Left ventricle myocardium inferior (tissue), 1 donor: ENCODE data around the gene SURF2. TPM values are rescaled to one million over a fixed set of nuclear protein-coding genes. Genes with fewer than 3 reads are reported as not detected.

ENCODE experiments used
- DNase-seq: peaks from one replicate; pipeline ENCODE4 v3.0.0-alpha.2; 2020
- H3K27ac ChIP-seq: fragments of 200-600 bp; replicated peaks from 2 replicates; pipeline ENCODE4 v1.8.0; 2021
- H3K27me3 ChIP-seq: fragments of 200-600 bp; 2 replicates; pipeline ENCODE4 v1.8.0; 2021; ENCODE audit warnings: low read depth
- H3K36me3 ChIP-seq: fragments of 200-600 bp; 2 replicates; pipeline ENCODE4 v1.8.0; 2021
- H3K4me1 ChIP-seq: fragments of 200-600 bp; 2 replicates; pipeline ENCODE4 v1.8.0; 2021
- H3K4me3 ChIP-seq: fragments of 200-600 bp; 2 replicates; pipeline ENCODE4 v1.8.0; 2021; ENCODE audit warnings: mild to moderate bottlenecking, moderate library complexity
- H3K9me3 ChIP-seq: fragments of 200-600 bp; replicated peaks from 2 replicates; pipeline ENCODE4 v1.8.0; 2021
- CTCF ChIP-seq: fragments of 200-600 bp; IDR thresholded peaks from 2 replicates; pipeline ENCODE4 v1.8.0; 2021; ENCODE audit warnings: antibody characterized with exemption, mild to moderate bottlenecking, borderline replicate concordance
- intact Hi-C: fragments of 100-400 bp; cut with micrococcal nuclease; formaldehyde crosslinking; loops from one replicate; pipeline ENCODE4 v1.11.0; 2022
- total RNA-seq: library from RNA; stranded (reverse); fragmentation: NEBNext Ultra II Directional; extraction: Animal tissue kit (Norgen Biotek cat#: 25700); gene quantifications from one replicate; pipeline ENCODE4 v1.2.1, GENCODE V29; 2021
- donor health status: DM: no; HTN: yes; CAD: no; lungs with severe emphysema.

The SURF2 gene
- total RNA-seq, 1 donor from 2014 or later = 17.4 TPM

GRCh38 chr9:133405508-133406438, 49.4 kb downstream of the SURF2 start:
- Histone ChIP-seq H3K4me1 (peaks cover 13% of the 10 kb centered on the region), H3K4me3 (no peak overlapping the region), H3K9me3 (no peaks in the 10 kb centered on the region), H3K27me3 (no peaks in the 10 kb centered on the region), H3K27ac (peak overlapping the region; percentile 12), H3K36me3 (peaks cover 57% of the 10 kb centered on the region)
- intact Hi-C loops = loop anchor here (5.0 kb wide), 1 partner anchor 82 kb away; no protein-coding TSS in a partner anchor
- DNase-seq = no peak
- no peak for TF ChIP-seq CTCF

- no peak overlapping the region for H3K4me3 ChIP-seq
- H3K9me3 ChIP-seq = no peaks in the 10 kb centered on the region
- intact Hi-C loops = loop anchor here (5.0 kb wide), 1 partner anchor 81 kb away; no protein-coding TSS in a partner anchor
- peak; percentile 91 for TF ChIP-seq CTCF
- H3K36me3 ChIP-seq = peaks cover 66% of the 10 kb centered on the region
- DNase-seq = peak; percentile 74
- no peak overlapping the region for H3K27ac ChIP-seq
- peaks cover 13% of the 10 kb centered on the region for H3K4me1 ChIP-seq
- no peaks in the 10 kb centered on the region for H3K27me3 ChIP-seq
These were observed 50.3 kb downstream of the SURF2 start for GRCh38 chr9:133406480-133407307.

GRCh38 chr9:133408042-133408441, 51.7 kb downstream of the SURF2 start:
- intact Hi-C loops = loop anchor here (5.0 kb wide), 1 partner anchor 79 kb away; no protein-coding TSS in a partner anchor
- no peak for TF ChIP-seq CTCF
- Histone ChIP-seq H3K36me3 (peaks cover 80% of the 10 kb centered on the region), H3K9me3 (no peaks in the 10 kb centered on the region), H3K4me1 (peaks cover 13% of the 10 kb centered on the region), H3K27ac (no peak overlapping the region), H3K4me3 (no peak overlapping the region), H3K27me3 (no peaks in the 10 kb centered on the region)
- no peak for DNase-seq

Other genes with a start within 250 kb of the SURF2 start
- 24.6 TPM for gene RALGDS, start 235.3 kb upstream of the SURF2 start, total RNA-seq
- gene GBGT1, start 192.6 kb upstream of the SURF2 start, total RNA-seq = 6.3 TPM
- gene OBP2B, start 147.3 kb upstream of the SURF2 start, total RNA-seq = not detected
- 2.3 TPM for gene ABO, start 81.3 kb upstream of the SURF2 start, total RNA-seq
- 11.6 TPM for gene SURF6, start 20.4 kb upstream of the SURF2 start, total RNA-seq
- gene MED22, start 8.4 kb upstream of the SURF2 start, total RNA-seq = 18.4 TPM
- 859 TPM for gene RPL7A, start 8.3 kb upstream of the SURF2 start, total RNA-seq
- gene SURF1, start 63 bp upstream of the SURF2 start, total RNA-seq = 60.7 TPM
- 61.9 TPM for gene SURF4, start 19.5 kb downstream of the SURF2 start, total RNA-seq
- not detected for gene STKLD1, start 19.8 kb downstream of the SURF2 start, total RNA-seq
- 16.5 TPM for gene REXO4, start 61.5 kb downstream of the SURF2 start, total RNA-seq
- 3.1 TPM for gene ADAMTS13, start 65.8 kb downstream of the SURF2 start, total RNA-seq
- gene CACFD1, start 103.4 kb downstream of the SURF2 start, total RNA-seq = 11.5 TPM
- gene SLC2A6, start 122.5 kb downstream of the SURF2 start, total RNA-seq = 2.0 TPM
- gene MYMK, start 168.4 kb downstream of the SURF2 start, total RNA-seq = not detected
- gene ADAMTSL2, start 178.2 kb downstream of the SURF2 start, total RNA-seq = 6.0 TPM